ENCODE measurements around the gene GINS1. TPM values are rescaled to one million over a fixed set of nuclear protein-coding genes. Genes with fewer than 3 reads are reported as not detected.

The GINS1 gene
- total RNA-seq, 2 experiments from 2014 or later = 24.6 to 32.7 TPM

DNA sequence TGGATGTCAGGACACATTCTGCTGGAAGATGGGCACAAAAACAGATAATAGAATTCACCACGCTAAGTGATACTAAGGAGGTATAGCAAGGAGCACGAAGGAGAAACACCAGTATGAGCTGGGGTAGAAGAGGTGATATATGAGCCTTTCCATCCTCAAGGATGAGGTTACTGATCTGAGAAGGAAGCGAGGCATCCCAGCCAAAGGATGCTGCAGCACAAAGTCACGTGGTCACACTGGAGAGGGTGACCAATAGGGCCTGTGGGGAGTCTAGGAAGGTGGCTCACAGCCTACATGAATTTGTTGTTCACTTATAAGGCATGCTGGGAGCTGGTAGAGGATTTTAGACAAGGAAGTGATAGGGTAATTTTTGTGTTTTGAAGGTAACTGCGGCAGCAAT, 1.4 kb downstream of the GINS1 start:
- Mint-ChIP-seq H3K27ac (no peak overlapping the region), H3K27me3 (no peaks in the 10 kb centered on the region), H3K4me1 (peaks cover 16% of the 10 kb centered on the region), H3K36me3 (ENCODE audit: low read depth) (peaks cover 19% of the 10 kb centered on the region), H3K4me3 (peak overlapping the region; percentile 78), H3K9me3 (ENCODE audit: low read depth) (peaks cover 6% of the 10 kb centered on the region)
- no peak for DNase-seq
- ChIA-PET POLR2A (interaction anchor here (0.5 kb wide), 1 partner anchor 22 kb away, joined by 3 read pairs; no protein-coding TSS in a partner anchor), CTCF (interaction anchor here (0.5 to 2.6 kb wide), 3 partner anchors 8 to 340 kb away, joined by 3 to 21 read pairs (median 3); no protein-coding TSS in a partner anchor)
- no peak for ATAC-seq
- intact Hi-C loops (cut with DNase I, micrococcal nuclease) = loop anchor here (5.0 to 10.0 kb wide), 3 partner anchors 176 to 417 kb away; partner anchors contain the start of genes NINL (in 2 of the 2), APMAP (in 1 of the 2) and NANP (in 1 of the 2)

DNA sequence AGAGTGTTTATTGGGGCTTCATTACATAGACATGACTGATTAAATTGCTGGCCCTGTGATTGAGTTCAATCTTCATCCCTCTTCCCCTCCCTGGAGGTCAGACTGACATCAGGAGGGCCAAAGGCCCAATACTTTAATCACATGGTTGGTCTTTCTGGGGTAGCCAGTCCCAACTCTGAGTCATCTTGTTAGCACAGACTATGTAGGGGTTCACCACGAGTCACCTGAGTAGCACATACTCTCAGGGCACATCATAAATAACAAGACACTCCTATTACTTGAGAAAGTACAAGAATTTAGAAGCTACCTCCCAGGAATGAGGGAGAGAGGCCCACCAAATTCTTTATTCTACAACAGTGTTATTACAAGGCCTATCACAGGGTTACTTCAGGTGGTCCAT, 11.3 kb downstream of the GINS1 start:
- H3K4me3 Mint-ChIP-seq = no peak overlapping the region
- intact Hi-C loops (cut with DNase I, micrococcal nuclease) = no loop called here
- H3K27ac Mint-ChIP-seq = no peak overlapping the region
- H3K9me3 Mint-ChIP-seq (ENCODE audit: low read depth) = no peaks in the 10 kb centered on the region
- peaks cover 2% of the 10 kb centered on the region for H3K4me1 Mint-ChIP-seq
- CTCF ChIA-PET = interaction anchor here (0.8 to 1.1 kb wide), 2 partner anchors 11 to 20 kb away, joined by 3 read pairs; partner anchors contain the start of gene GINS1
- H3K36me3 Mint-ChIP-seq (ENCODE audit: low read depth) = peaks cover 36% of the 10 kb centered on the region
- no peaks in the 10 kb centered on the region for H3K27me3 Mint-ChIP-seq
- POLR2A ChIA-PET = no interaction called here
- ATAC-seq (no peak), DNase-seq (no peak)

DNA sequence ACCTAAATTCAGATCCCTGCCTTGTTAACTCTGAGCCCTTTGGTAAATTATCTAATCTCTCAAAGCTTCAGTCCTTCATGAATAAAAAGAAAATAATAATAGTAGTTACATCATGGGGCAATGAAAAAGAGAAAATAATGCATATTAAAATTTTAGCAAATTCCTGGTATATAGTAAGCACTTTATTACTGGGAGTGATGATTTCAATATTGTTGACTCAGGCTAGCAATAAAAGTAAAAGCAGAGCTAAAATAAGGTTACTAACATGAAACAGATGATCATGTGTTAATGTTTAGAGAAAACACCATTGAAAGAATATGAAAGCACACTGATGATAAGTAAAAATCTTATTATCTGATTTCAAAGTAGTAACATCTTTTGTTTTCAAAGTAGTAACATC, 13.6 kb downstream of the GINS1 start:
- Mint-ChIP-seq H3K36me3 (ENCODE audit: low read depth) (peaks cover 39% of the 10 kb centered on the region), H3K27me3 (no peaks in the 10 kb centered on the region), H3K4me1 (peaks cover 18% of the 10 kb centered on the region), H3K9me3 (ENCODE audit: low read depth) (no peaks in the 10 kb centered on the region), H3K4me3 (no peak overlapping the region), H3K27ac (no peak overlapping the region)
- DNase-seq (no peak), ATAC-seq (no peak)
- CTCF ChIA-PET = no interaction called here
- POLR2A ChIA-PET = no interaction called here
- intact Hi-C loops (cut with DNase I, micrococcal nuclease) = no loop called here

DNA sequence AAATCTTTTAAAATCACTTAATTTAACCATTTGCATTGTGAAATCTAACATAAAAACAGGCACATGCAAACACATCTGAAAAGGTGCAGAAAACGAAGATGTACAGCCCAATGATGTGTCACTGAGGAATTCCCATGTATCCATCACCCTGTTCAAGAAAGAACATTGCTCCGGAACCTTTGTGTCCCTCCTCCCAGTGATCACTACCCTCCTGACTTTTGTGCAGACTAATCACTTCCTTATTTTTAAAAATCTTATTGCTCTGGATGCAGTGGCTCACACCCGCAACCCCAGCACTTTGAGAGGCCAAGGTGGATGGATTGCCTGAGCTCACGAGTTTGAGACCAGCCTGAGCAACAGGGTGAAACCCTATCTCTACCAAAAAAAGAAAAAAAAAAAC, 14.6 kb downstream of the GINS1 start:
- H3K36me3 Mint-ChIP-seq (ENCODE audit: low read depth) = peaks cover 46% of the 10 kb centered on the region

DNA sequence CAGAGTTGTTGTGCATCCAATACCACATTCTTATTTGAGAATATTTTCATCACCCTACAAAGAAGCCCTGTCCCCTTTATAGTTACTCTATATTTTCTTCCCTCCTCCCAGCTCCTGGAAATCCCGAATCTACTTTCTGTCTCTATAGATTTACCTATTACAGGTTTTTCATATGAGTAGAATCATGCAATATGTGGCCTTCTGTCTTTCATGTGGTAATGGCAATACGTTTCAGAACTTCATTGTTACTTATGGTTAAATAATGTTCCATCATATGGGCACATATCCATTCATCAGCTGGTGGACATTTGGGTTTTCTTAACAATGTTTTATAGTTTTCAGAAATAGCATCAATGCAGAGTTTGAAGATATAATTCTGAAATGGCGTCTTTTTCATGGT, 17.1 kb downstream of the GINS1 start:
- Mint-ChIP-seq H3K27me3 (no peaks in the 10 kb centered on the region), H3K9me3 (ENCODE audit: low read depth) (no peaks in the 10 kb centered on the region), H3K27ac (no peak overlapping the region), H3K36me3 (ENCODE audit: low read depth) (peaks cover 42% of the 10 kb centered on the region), H3K4me3 (no peak overlapping the region), H3K4me1 (peaks cover 17% of the 10 kb centered on the region)
- no peak for ATAC-seq
- intact Hi-C loops (cut with DNase I, micrococcal nuclease) = no loop called here
- DNase-seq = no peak
- ChIA-PET CTCF (interaction anchor here (0.8 to 1.3 kb wide), 3 partner anchors 9 to 17 kb away, joined by 3 to 4 read pairs (median 4); partner anchors contain the start of gene GINS1), POLR2A (no interaction called here)

More for the DNA sequence above, 14.6 kb downstream of the GINS1 start:
- intact Hi-C loops (cut with DNase I, micrococcal nuclease) = no loop called here
- H3K4me1 Mint-ChIP-seq = peaks cover 19% of the 10 kb centered on the region
- DNase-seq (no peak), ATAC-seq (no peak)
- no peaks in the 10 kb centered on the region for H3K27me3 Mint-ChIP-seq
- H3K4me3 Mint-ChIP-seq = no peak overlapping the region
- no peak overlapping the region for H3K27ac Mint-ChIP-seq
- no peaks in the 10 kb centered on the region for H3K9me3 Mint-ChIP-seq (ENCODE audit: low read depth)
- POLR2A ChIA-PET = no interaction called here
- CTCF ChIA-PET = no interaction called here

DNA sequence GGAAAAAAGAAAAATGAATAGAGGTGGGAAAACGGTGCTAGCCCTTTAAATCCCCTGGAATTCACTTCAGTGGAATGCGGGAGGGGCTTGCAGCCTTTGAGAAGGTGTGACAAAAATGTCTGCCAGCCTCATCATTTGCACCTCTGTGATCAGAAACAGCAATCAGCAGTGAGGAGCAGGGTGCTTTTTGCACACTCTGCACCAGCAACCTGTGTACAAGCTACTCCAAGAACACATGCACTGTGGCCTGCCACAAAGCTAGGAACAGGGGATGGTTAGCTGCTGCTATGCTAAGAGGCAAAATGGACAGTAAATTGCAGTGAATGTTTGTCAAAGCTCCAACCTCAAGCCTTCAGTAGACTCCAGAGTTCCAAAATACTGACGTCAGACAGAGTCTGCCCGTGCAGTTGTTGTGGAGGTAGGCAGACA, 29.7 kb downstream of the GINS1 start:
- intact Hi-C loops (cut with DNase I, micrococcal nuclease) = loop anchor here in 1 of 2 experiments (10.0 kb wide), 1 partner anchor 58 kb away; no protein-coding TSS in a partner anchor
- Mint-ChIP-seq H3K4me1 (no peaks in the 10 kb centered on the region), H3K4me3 (no peak overlapping the region), H3K27me3 (no peaks in the 10 kb centered on the region), H3K36me3 (ENCODE audit: low read depth) (peaks cover 31% of the 10 kb centered on the region), H3K9me3 (ENCODE audit: low read depth) (no peaks in the 10 kb centered on the region), H3K27ac (no peak overlapping the region)
- ChIA-PET CTCF (no interaction called here), POLR2A (no interaction called here)
- ATAC-seq (no peak), DNase-seq (no peak)

DNA sequence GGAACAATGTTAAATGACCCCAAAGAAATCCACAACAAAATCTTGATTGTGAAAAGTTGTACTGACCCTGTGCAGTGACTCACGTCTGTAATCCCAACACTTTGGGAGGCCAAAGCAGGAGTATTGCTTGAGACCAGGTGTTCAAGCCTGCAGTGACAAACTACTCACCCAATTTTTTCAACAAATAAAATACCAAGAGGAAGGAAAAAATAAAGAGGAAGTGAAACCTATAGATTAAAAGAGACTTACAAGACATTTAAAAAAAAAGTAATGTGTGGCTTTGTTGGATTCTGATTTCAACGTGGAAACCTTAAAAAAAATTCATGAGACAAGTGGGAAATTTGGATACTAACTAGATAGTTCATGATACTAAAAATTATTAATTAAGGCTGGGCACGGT, 31.9 kb downstream of the GINS1 start:
- Mint-ChIP-seq H3K27ac (no peak overlapping the region), H3K4me3 (no peak overlapping the region), H3K9me3 (ENCODE audit: low read depth) (no peaks in the 10 kb centered on the region), H3K36me3 (ENCODE audit: low read depth) (peaks cover 29% of the 10 kb centered on the region), H3K4me1 (no peaks in the 10 kb centered on the region), H3K27me3 (no peaks in the 10 kb centered on the region)
- intact Hi-C loops (cut with DNase I, micrococcal nuclease) = loop anchor here in 1 of 2 experiments (10.0 kb wide), 1 partner anchor 55 kb away; no protein-coding TSS in a partner anchor
- ChIA-PET POLR2A (no interaction called here), CTCF (interaction anchor here (0.9 kb wide), 1 partner anchor 20 kb away, joined by 3 read pairs; no protein-coding TSS in a partner anchor)
- DNase-seq (no peak), ATAC-seq (no peak)

DNA sequence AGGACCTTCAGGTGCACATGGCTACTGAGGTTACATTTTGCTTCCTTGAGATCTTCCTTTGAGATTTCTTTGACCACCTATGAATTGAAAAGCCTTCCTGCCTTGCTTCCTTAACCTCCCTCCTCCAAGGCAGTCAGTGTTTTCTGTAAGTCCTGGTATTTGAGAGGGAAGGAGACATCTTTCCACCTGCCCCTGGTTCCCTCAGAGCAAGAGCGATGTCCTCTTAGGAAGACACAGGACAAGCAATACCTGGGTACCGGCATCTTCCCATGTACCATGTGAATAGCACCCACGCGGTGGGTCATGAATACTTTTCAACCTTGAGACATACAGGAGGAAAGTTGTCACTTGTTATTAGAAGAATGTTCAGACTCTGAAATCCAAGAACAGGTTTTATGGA, 37.1 kb downstream of the GINS1 start:
- CTCF ChIA-PET = no interaction called here
- POLR2A ChIA-PET = no interaction called here
- DNase-seq (no peak), ATAC-seq (no peak)
- no peak overlapping the region for H3K27ac Mint-ChIP-seq
- no peaks in the 10 kb centered on the region for H3K27me3 Mint-ChIP-seq
- H3K4me1 Mint-ChIP-seq = no peaks in the 10 kb centered on the region
- intact Hi-C loops (cut with DNase I, micrococcal nuclease) = loop anchor here in 1 of 2 experiments (10.0 kb wide), 1 partner anchor 80 kb away; no protein-coding TSS in a partner anchor
- peaks cover 40% of the 10 kb centered on the region for H3K36me3 Mint-ChIP-seq (ENCODE audit: low read depth)
- no peak overlapping the region for H3K4me3 Mint-ChIP-seq
- H3K9me3 Mint-ChIP-seq (ENCODE audit: low read depth) = peaks cover 1% of the 10 kb centered on the region

DNA sequence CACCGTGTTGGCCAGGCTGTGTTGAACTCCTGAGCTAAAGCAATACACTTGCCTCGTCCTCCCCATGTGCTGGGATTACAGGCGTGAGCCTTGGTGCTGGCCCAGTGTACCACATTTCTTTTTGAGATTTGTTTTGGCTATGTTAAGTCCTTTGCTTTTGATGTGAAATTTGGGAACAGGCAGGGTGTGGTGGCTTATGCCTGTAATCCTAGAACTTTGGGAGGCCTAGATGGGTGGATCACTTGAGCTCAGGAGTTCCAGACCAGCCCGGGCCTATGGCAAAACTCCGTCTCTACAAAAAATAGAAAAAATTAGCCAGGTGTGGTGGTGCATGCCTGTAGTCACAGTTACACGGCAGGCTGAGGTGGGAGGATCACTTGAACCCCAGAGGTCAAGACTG, 40.2 kb downstream of the GINS1 start:
- no peak for DNase-seq
- Mint-ChIP-seq H3K4me3 (no peak overlapping the region), H3K9me3 (ENCODE audit: low read depth) (peaks cover 1% of the 10 kb centered on the region), H3K4me1 (no peaks in the 10 kb centered on the region), H3K27ac (no peak overlapping the region), H3K36me3 (ENCODE audit: low read depth) (peaks cover 38% of the 10 kb centered on the region), H3K27me3 (no peaks in the 10 kb centered on the region)
- POLR2A ChIA-PET = no interaction called here
- intact Hi-C loops (cut with DNase I, micrococcal nuclease) = loop anchor here in 1 of 2 experiments (10.0 kb wide), 1 partner anchor 77 kb away; no protein-coding TSS in a partner anchor
- ATAC-seq = no peak
- CTCF ChIA-PET = no interaction called here

DNA sequence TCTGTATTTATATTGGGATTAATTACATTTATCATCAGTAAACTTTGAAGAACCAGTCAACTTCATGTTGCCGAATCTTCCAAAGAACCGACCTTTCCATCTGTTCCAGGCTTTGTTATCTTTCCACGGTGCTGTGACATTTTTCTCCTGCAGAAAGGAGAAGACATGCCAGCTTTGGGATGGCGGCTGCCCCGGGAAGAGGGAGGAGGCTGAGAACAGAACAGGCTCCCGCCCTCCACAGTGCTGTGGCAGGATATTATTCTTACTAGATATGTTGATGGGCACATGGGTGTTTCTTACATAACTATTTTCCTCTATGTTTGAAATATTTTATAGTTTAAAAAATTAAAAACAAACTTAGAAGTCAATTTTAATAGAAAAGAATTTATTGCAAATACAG, 44.9 kb downstream of the GINS1 start:
- ATAC-seq = no peak
- CTCF ChIA-PET = no interaction called here
- intact Hi-C loops (cut with DNase I, micrococcal nuclease) = no loop called here
- H3K4me3 Mint-ChIP-seq = no peak overlapping the region
- H3K4me1 Mint-ChIP-seq = no peaks in the 10 kb centered on the region
- H3K27ac Mint-ChIP-seq = no peak overlapping the region
- POLR2A ChIA-PET = no interaction called here
- no peak for DNase-seq
- peaks cover 15% of the 10 kb centered on the region for H3K36me3 Mint-ChIP-seq (ENCODE audit: low read depth)
- no peaks in the 10 kb centered on the region for H3K27me3 Mint-ChIP-seq
- H3K9me3 Mint-ChIP-seq (ENCODE audit: low read depth) = no peaks in the 10 kb centered on the region

DNA sequence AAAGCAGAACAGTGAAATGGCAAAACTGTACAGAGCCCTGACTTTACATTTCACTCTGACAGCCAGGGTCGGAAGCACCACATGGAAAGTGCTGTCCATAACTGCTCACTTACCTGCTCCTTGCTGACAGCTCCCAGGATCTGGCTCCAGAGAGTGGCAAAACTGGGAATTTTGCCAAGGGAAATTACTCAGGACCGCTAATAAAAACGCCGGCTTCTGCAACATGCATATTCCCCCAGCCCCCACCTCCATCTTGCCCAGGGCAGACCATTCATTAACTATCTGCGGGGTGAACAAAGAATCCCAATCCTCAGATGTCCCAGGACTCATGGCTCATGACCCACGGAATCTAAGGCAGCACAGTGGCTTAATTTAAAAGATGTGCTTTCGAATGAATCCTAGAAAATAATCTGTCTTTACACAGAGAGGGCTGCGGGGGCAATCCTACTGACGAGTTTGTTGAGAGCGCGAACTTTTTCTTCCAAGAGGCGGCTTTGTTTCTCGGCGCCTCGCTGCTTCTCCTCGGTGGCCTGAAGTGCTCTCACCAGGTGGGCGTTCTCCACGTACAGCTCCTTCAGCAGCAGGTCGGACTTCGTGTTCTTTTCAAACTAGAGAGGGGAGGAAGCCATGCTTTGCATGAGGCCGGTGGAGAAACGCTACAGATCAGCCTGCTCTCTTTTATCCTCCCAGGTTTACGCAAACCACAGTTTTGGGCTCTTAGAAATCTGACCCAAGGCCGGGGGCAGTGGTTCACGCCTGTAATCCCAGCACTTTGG, 45.8 kb downstream of the GINS1 start:
- no peaks in the 10 kb centered on the region for H3K4me1 Mint-ChIP-seq
- ChIA-PET CTCF (no interaction called here), POLR2A (no interaction called here)
- intact Hi-C loops (cut with DNase I, micrococcal nuclease) = no loop called here
- peaks cover 8% of the 10 kb centered on the region for H3K36me3 Mint-ChIP-seq (ENCODE audit: low read depth)
- H3K27me3 Mint-ChIP-seq = no peaks in the 10 kb centered on the region
- DNase-seq (no peak), ATAC-seq (no peak)
- H3K9me3 Mint-ChIP-seq (ENCODE audit: low read depth) = no peaks in the 10 kb centered on the region
- no peak overlapping the region for H3K4me3 Mint-ChIP-seq
- H3K27ac Mint-ChIP-seq = no peak overlapping the region

Data from activated CD4-positive, alpha-beta T cell treated with anti-CD3 and anti-CD28 coated beads for 36 hours (primary cell).